HepG2 (cell line): ENCODE measurements around the gene TBR1. TPM values are rescaled to one million over a fixed set of nuclear protein-coding genes. Genes with fewer than 3 reads are reported as not detected.

Source experiments
- ATAC-seq: fragments of 200-7000 bp; cut with Tn5 transposase; 3 replicates; pipeline ENCODE4 v1.9.1; 2020; ENCODE audit warnings: mild to moderate bottlenecking, moderate library complexity
- BruUV-seq: library from RNA; stranded (reverse); fragments of 400-500 nt; replicated peaks from 2 replicates; lab custom pipeline; 2021; lab: Mats Ljungman, UMichigan
- CTCF ChIA-PET: fragments of 300-600 bp; formaldehyde crosslinking; extraction: SDS; loops from one replicate; lab custom pipeline; 2021; ENCODE audit warnings: low total read pairs, inconsistent platforms, low intra/inter-chr PET ratio; lab: Yijun Ruan, JAX
- POLR2A ChIA-PET: fragments of 350-600 bp; sonication (Branson Sonifier 250); formaldehyde crosslinking; loops from one replicate; lab custom pipeline; 2020; ENCODE audit warnings: antibody characterized with exemption, inconsistent platforms; lab: Yijun Ruan, JAX
- DNase-seq: peaks from one replicate; pipeline ENCODE4 v3.0.0-alpha.2; 2015; ENCODE audit warnings: low spot score
- FAIRE-seq: peaks from 3 replicates; lab custom pipeline; 2011; peaks lifted over from hg19 to GRCh38; lab: Jason Lieb, UNC
- H2AFZ ChIP-seq: one replicate; pipeline ENCODE4 v1.6.1; 2011; ENCODE audit warnings: low read length, inconsistent platforms
- H3K27ac ChIP-seq: fragments of 300-600 bp; 3 replicates; pipeline ENCODE4 v1.8.0; 2011; ENCODE audit warnings: mixed run types, mild to moderate bottlenecking, mixed read lengths, low read length, inconsistent platforms; ENCODE audit not compliant: insufficient read depth; ENCODE audit errors: extremely low read length
- H3K27me3 ChIP-seq, 2 experiments: fragments of 200-600 bp in 1 of 2; 2 replicates in 1 of 2; 3 replicates in 1 of 2; pipeline versions ENCODE4 v1.6.0 to v1.8.0; 2011; ENCODE audit warnings: low read length in 2 of 2, mild to moderate bottlenecking in 2 of 2, moderate library complexity in 2 of 2, inconsistent platforms in 1 of 2; ENCODE audit not compliant: insufficient read depth in 2 of 2, control insufficient read depth in 1 of 2
- H3K36me3 ChIP-seq, 2 experiments: fragments of 200-600 bp in 1 of 2; replicated peaks in 1 of 2; 2 replicates in 1 of 2; 3 replicates in 1 of 2; pipeline versions ENCODE4 v1.5.1 to v1.8.0; 2011; ENCODE audit warnings: low read length in 2 of 2, inconsistent platforms in 1 of 2; ENCODE audit not compliant: insufficient read depth in 2 of 2, control insufficient read depth in 1 of 2
- H3K4me1 ChIP-seq: 2 replicates; pipeline ENCODE4 v1.5.1; 2012; ENCODE audit warnings: low read length, inconsistent platforms; ENCODE audit not compliant: insufficient read depth
- H3K4me2 ChIP-seq: 2 replicates; pipeline ENCODE4 v1.6.0; 2011; ENCODE audit warnings: low read depth, low read length, inconsistent platforms
- H3K4me3 ChIP-seq, 3 experiments: fragments of 200-600 bp in 1 of 3; sonication (generic), shearing (Covaris generic) in 1 of 3; replicated peaks in 1 of 3; 2 replicates each; pipeline ENCODE4 v1.5.1; 2011 to 2016; ENCODE audit warnings: low read length in 3 of 3, inconsistent platforms in 2 of 3, low read depth in 2 of 3, mild to moderate bottlenecking in 2 of 3, control low read depth in 1 of 3, mixed read lengths in 1 of 3; ENCODE audit not compliant: insufficient read depth in 1 of 3
- H3K79me2 ChIP-seq: one replicate; pipeline ENCODE4 v1.6.1; 2011; ENCODE audit warnings: low read length, inconsistent platforms; ENCODE audit not compliant: insufficient read depth
- H3K9ac ChIP-seq: 2 replicates; pipeline ENCODE4 v1.6.0; 2011; ENCODE audit warnings: mild to moderate bottlenecking, low read depth, low read length, inconsistent platforms; ENCODE audit not compliant: insufficient read depth
- H3K9me3 ChIP-seq: 2 replicates; pipeline ENCODE4 v1.5.1; 2012; ENCODE audit warnings: mild to moderate bottlenecking, low read length
- H4K20me1 ChIP-seq: 2 replicates; pipeline ENCODE4 v1.6.0; 2011; ENCODE audit warnings: inconsistent platforms, mild to moderate bottlenecking, low read length, moderate library complexity; ENCODE audit not compliant: insufficient read depth
- GTF2F1 ChIP-seq: fragments of 150-350 bp; IDR thresholded peaks from 2 replicates; pipeline ENCODE4 v1.6.1; 2014; ENCODE audit warnings: low read length
- HDAC1 ChIP-seq: sonication (generic); formaldehyde crosslinking; IDR thresholded peaks from 2 replicates; pipeline ENCODE4 v1.5.1; 2020; ENCODE audit warnings: mild to moderate bottlenecking, missing genetic modification reagents
- MAF1 ChIP-seq: sonication (generic); formaldehyde crosslinking; IDR thresholded peaks from 2 replicates; pipeline ENCODE4 v1.5.0; 2020; ENCODE audit warnings: missing genetic modification reagents, borderline replicate concordance
- MBD4 ChIP-seq: IDR thresholded peaks from 2 replicates; pipeline ENCODE4 v1.6.1; 2012; ENCODE audit warnings: low read length, inconsistent platforms, borderline replicate concordance
- POLR2AphosphoS5 ChIP-seq: IDR thresholded peaks from 2 replicates; pipeline ENCODE4 v1.6.1; 2012; ENCODE audit warnings: low read depth, low read length
- RBM39 ChIP-seq: fragments of 200-400 bp; formaldehyde crosslinking; IDR thresholded peaks from one replicate; pipeline ENCODE4 v1.6.1; 2018; ENCODE audit warnings: antibody characterized with exemption, mild to moderate bottlenecking, low read depth, low read length; ENCODE audit not compliant: poor library complexity, severe bottlenecking
- RCOR2 ChIP-seq: IDR thresholded peaks from 2 replicates; pipeline ENCODE4 v1.6.1; 2016; ENCODE audit warnings: missing biosample characterization, missing genetic modification reagents
- SMYD3 ChIP-seq: sonication (generic); formaldehyde crosslinking; IDR thresholded peaks from 2 replicates; pipeline ENCODE4 v1.8.1; 2023; ENCODE audit warnings: mild to moderate bottlenecking, missing genetic modification reagents
- SYNCRIP ChIP-seq: fragments of 200-400 bp; formaldehyde crosslinking; IDR thresholded peaks from 2 replicates; pipeline ENCODE4 v1.6.1; 2018; ENCODE audit warnings: mild to moderate bottlenecking, low read depth, low read length; ENCODE audit not compliant: insufficient read depth
- ZBTB21 ChIP-seq: sonication (generic); formaldehyde crosslinking; IDR thresholded peaks from 2 replicates; pipeline ENCODE4 v1.4.0; 2020; ENCODE audit warnings: missing genetic modification reagents
- WGBS: methylation state at CpG from one replicate; pipeline ENCODE4 v1.1.6; 2017; ENCODE audit warnings: low lambda C conversion rate; 5-methylcytosine and 5-hydroxymethylcytosine counted together
- in situ Hi-C: cut with HindIII; loops from 2 replicates; pipeline ENCODE4 v1.10.0; 2017; ENCODE audit warnings: low pct_unique_long_range_greater_than_20kb; ENCODE audit not compliant: extremely low pct_ligation_motif_present
- intact Hi-C: fragments of 100-400 bp; cut with micrococcal nuclease; formaldehyde crosslinking; loops from one replicate; pipeline ENCODE4 v1.10.0; 2022; ENCODE audit not compliant: unreplicated experiment
- polyA plus RNA-seq, 8 experiments: library from polyadenylated mRNA; depleted of rRNA in 3 of 8; stranded (reverse) in 7 of 8; unstranded in 1 of 8; fragments of >200 nt; fragmentation: Illumina TruSeq in 4 of 8; extraction: Trizol in 4 of 8; gene quantifications; 2 replicates each; pipeline versions ENCODE4 v1.2.1 to v1.2.3, GENCODE V29; 2011 to 2016; ENCODE audit warnings: low read depth in 4 of 8, missing spikeins in 1 of 8, mixed read lengths in 1 of 8; ENCODE audit not compliant: insufficient read depth in 1 of 8
- total RNA-seq, 5 experiments: library from RNA; depleted of rRNA; stranded (reverse); fragments of >200 nt; fragmentation: Illumina TruSeq; extraction: Trizol; gene quantifications; 2 replicates each; pipeline ENCODE4 v1.2.3, GENCODE V29; 2016; ENCODE audit warnings: low read depth in 1 of 5
- TF ChIP-seq, protein P1 (sequence below): sonication (generic); formaldehyde crosslinking; IDR thresholded peaks from 2 replicates; pipeline ENCODE4; 2020; ENCODE audit warnings: missing genetic modification reagents, mild to moderate bottlenecking, borderline replicate concordance
- TF ChIP-seq, protein P2 (sequence below): sonication (generic); formaldehyde crosslinking; IDR thresholded peaks from 2 replicates; pipeline ENCODE4 v1.4.0; 2020; ENCODE audit warnings: missing genetic modification reagents; ENCODE audit errors: not compliant biosample characterization

Gene TBR1
- total and polyA plus RNA-seq, 2 of the 13 experiments (the other 11 are each of a cell fraction or from before 2014, with no cell fraction given) = not detected

DNA sequence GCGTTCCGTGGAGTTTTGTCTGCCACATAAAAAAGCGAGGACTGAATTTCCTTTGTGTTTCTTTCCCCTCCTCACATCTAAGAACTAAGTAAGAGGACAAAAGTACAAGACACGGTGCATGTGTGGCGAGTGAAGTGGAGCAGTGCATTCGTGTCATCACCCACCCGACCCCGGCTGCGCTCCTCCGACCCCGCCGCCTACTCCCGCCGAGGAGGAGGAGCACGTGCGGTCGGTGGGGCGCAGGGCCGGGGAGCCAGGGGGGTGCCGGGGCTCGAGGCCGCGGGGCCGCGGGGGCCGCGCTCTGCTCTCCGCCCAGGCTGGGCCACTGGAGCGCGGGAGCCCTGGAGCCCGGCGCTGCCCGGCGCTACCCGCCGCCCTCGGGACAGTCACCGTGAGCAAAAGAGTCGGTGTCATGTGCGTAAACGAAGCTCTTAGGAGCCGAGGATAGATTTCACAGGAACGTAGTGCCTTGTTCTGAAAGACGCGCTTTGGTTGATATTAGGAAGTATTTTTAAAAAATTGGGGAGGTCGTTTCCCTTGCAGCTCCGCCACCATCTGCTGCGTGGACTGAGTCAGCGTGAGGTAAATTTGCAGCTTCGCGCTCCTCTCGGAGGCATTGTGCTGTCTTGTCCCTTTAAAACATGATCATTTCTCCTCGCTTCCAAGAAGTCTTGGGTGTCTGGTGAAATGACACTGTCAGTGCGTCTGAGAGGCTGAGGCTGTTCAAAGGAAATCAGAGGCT, 11.0 kb downstream of the TBR1 start:
- Histone ChIP-seq H3K27ac (no peak overlapping the region), H3K9ac (no peak overlapping the region), H3K27me3 (peaks cover 0 to 31% of the 10 kb centered on the region in 2 experiments; a peak in 3 of 5 replicates), H2AFZ (no peak overlapping the region), H3K4me3 (no peak overlapping the region), H3K4me1 (no peaks in the 10 kb centered on the region), H3K9me3 (no peaks in the 10 kb centered on the region), H3K79me2 (no peaks in the 10 kb centered on the region), H3K36me3 (no peaks in the 10 kb centered on the region), H4K20me1 (no peaks in the 10 kb centered on the region), H3K4me2 (no peak overlapping the region)
- intact Hi-C loops = no loop called here
- no TSS peak for BruUV-seq
- TF ChIP-seq HDAC1 (no peak), MBD4 (no peak), SYNCRIP (no peak), SMYD3 (no peak), GTF2F1 (no peak), RCOR2 (CRISPR knock-in tag) (no peak), POLR2AphosphoS5 (no peak), RBM39 (no peak), MAF1 (no peak), ZBTB21 (CRISPR knock-in tag) (no peak)
- TF ChIP-seq, protein P1, sequence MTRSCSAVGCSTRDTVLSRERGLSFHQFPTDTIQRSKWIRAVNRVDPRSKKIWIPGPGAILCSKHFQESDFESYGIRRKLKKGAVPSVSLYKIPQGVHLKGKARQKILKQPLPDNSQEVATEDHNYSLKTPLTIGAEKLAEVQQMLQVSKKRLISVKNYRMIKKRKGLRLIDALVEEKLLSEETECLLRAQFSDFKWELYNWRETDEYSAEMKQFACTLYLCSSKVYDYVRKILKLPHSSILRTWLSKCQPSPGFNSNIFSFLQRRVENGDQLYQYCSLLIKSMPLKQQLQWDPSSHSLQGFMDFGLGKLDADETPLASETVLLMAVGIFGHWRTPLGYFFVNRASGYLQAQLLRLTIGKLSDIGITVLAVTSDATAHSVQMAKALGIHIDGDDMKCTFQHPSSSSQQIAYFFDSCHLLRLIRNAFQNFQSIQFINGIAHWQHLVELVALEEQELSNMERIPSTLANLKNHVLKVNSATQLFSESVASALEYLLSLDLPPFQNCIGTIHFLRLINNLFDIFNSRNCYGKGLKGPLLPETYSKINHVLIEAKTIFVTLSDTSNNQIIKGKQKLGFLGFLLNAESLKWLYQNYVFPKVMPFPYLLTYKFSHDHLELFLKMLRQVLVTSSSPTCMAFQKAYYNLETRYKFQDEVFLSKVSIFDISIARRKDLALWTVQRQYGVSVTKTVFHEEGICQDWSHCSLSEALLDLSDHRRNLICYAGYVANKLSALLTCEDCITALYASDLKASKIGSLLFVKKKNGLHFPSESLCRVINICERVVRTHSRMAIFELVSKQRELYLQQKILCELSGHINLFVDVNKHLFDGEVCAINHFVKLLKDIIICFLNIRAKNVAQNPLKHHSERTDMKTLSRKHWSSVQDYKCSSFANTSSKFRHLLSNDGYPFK (CRISPR knock-in tag) = no peak
- TF ChIP-seq, protein P2, sequence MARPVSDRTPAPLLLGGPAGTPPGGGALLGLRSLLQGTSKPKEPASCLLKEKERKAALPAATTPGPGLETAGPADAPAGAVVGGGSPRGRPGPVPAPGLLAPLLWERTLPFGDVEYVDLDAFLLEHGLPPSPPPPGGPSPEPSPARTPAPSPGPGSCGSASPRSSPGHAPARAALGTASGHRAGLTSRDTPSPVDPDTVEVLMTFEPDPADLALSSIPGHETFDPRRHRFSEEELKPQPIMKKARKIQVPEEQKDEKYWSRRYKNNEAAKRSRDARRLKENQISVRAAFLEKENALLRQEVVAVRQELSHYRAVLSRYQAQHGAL (CRISPR knock-in tag) = no peak
- ATAC-seq (no peak), FAIRE-seq (no peak), DNase-seq (no peak)
- CTCF ChIA-PET = no interaction called here
- 72% methylated on average over 45 of the region's 54 CpGs for WGBS
- POLR2A ChIA-PET = no interaction called here
- in situ Hi-C loops = no loop called here
